ENCODE results near the gene GDI1. TPM values are rescaled to one million over a fixed set of nuclear protein-coding genes. Genes with fewer than 3 reads are reported as not detected.
A peak's percentile ranks its signal among the peaks of the same experiment; 100 is the strongest.

GDI1 gene
- total and polyA plus RNA-seq, 2 of the 4 experiments (the other 2 are of a cell fraction) = 113 to 291 TPM

DNA sequence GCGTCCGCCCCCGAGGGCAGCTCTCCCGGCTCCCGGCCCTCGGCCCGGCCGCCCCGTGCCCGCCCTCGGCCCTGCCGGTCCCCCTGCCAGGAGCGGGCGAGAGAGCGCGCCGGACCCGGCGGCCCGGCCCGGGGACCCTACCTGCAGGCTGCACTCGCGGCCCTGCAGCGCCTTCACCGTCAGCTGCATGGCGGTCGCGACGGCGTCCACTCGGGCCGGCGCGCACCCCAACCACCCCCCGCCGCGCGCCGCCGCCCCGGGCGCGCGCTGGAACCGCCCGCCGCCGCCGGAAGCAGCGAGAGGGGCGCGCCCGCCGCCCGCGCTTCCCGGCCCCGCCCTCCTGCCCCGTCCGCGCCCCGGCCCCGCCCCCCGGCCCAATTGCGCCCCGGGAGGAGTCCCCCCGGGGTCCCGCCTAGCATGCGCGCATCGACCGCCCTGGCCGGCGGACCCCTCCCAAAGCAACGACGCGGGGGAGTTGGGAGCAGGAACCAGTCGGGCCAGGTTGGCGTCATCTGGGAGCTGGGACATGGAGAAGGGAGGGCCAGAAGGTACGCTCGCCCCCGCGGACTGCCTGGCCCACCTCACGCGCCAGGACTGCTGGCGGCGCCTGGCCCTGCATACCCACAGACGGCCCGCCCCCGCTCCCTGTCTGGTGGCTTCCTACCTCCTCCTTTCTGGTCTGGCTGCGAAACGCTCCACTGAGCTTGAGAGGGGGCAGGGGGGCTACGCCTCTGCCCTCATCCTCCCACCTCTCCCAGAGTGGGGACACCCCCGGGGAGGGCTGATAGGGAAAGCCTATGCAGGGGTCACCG is 49.6 kb downstream of the GDI1 start, which contains the start of gene UBL4A:
TSS of gene UBL4A (minus strand) at position 220 of the 812 bp plus-strand sequence. CDS start at position 189, 31 bp downstream.
- Histone ChIP-seq H3K27ac (ENCODE audit: insufficient read depth, low read length) (peak within 1 kb of the TSS; percentile 85), H2BK120ac (ENCODE audit: low read depth, low read length) (no peak within 1 kb of the TSS; the same call in 1 of the 2 replicates), H3K9me3 (ENCODE audit: control insufficient read depth, insufficient read depth, low read length) (no peaks in the 10 kb centered on the region), H3K27me3 (ENCODE audit: control insufficient read depth, insufficient read depth, low read length) (no peaks in the 10 kb centered on the region), H4K8ac (ENCODE audit: low read depth in 2 of 2, low read length in 2 of 2) (peak within 1 kb of the TSS; percentile 66 to 78; a peak in 3 of 4 replicates), H3K56ac (ENCODE audit: extremely low read depth, insufficient read depth, low read length) (0 out of 2 replicates have a peak within 1 kb of the TSS, but pooled peaks have one; percentile 41), H3K4me1 (ENCODE audit: control insufficient read depth, insufficient read depth, low read length) (peaks cover 4% of the 10 kb centered on the region; the same call in 1 of the 2 replicates), H3K23ac (ENCODE audit: low read depth, low read length) (peak within 1 kb of the TSS; percentile 42; the same call in 1 of the 2 replicates), H2AK9ac (replicated peaks; ENCODE audit: low read depth, low read length, poor library complexity) (peak within 1 kb of the TSS; percentile 99), H3K4ac (ENCODE audit: low read depth, low read length) (peak within 1 kb of the TSS; percentile 68), H2BK5ac (ENCODE audit: low read depth, low read length, poor library complexity, severe bottlenecking) (peak within 1 kb of the TSS; percentile 83), H3K18ac (ENCODE audit: low read depth, low read length) (peak within 1 kb of the TSS; percentile 78), H4K5ac (ENCODE audit: low read depth, low read length) (peak within 1 kb of the TSS; percentile 46), H3K9ac (ENCODE audit: low read depth, low read length) (peak within 1 kb of the TSS; percentile 86), H2BK20ac (ENCODE audit: low read depth, low read length) (no peak within 1 kb of the TSS), H3K4me3 (ENCODE audit: insufficient read depth, low read depth, low read length) (peak within 1 kb of the TSS; percentile 86), H2AK5ac (ENCODE audit: low read depth, low read length) (peak within 1 kb of the TSS; percentile 67), H3K14ac (replicated peaks; ENCODE audit: low read depth, low read length) (peak within 1 kb of the TSS; percentile 82; the same call in 1 of the 2 replicates), H2BK15ac (ENCODE audit: low read depth, low read length) (peak within 1 kb of the TSS; percentile 39; the same call in 1 of the 3 replicates), H2AFZ (replicated peaks; ENCODE audit: low read length, poor library complexity) (peak within 1 kb of the TSS; percentile 88), H4K91ac (ENCODE audit: insufficient read depth, low read depth, low read length) (peak within 1 kb of the TSS; percentile 62; the same call in 1 of the 2 replicates), H3K4me2 (ENCODE audit: low read depth, low read length) (peak within 1 kb of the TSS; percentile 80), H3K9me1 (ENCODE audit: insufficient read depth, low read length) (peaks cover 8% of the 10 kb centered on the region; the same call in 1 of the 2 replicates), H4K20me1 (ENCODE audit: insufficient read depth, low read length) (peaks cover 4% of the 10 kb centered on the region; the same call in 1 of the 2 replicates), H3K79me1 (ENCODE audit: low read depth in 1 of 2, low read length in 2 of 2) (peaks cover 3 to 38% of the 10 kb centered on the region in 2 experiments; a peak in 3 of 4 replicates), H3K36me3 (ENCODE audit: control insufficient read depth, insufficient read depth, low read length) (peaks cover 16% of the 10 kb centered on the region; the same call in 1 of the 2 replicates)
- DNase-seq = peak; percentile 11
- no TSS peak for BruUV-seq (replicated peaks)
- intact Hi-C loops (cut with micrococcal nuclease) = no loop called here
- no peak for TF ChIP-seq NFE2L2 (IDR thresholded peaks at IDR 0.05; ENCODE audit: low read depth, low read length)
- no peak for TF ChIP-seq SMC3 (IDR thresholded peaks at IDR 0.05; ENCODE audit: low read depth, low read length)
- TF ChIP-seq RCOR1 (IDR thresholded peaks at IDR 0.05; ENCODE audit: insufficient replicate concordance, low read length) = no peak
- no peak for TF ChIP-seq BHLHE40 (IDR thresholded peaks at IDR 0.05; ENCODE audit: low read depth, low read length)
- TF ChIP-seq, protein P1, sequence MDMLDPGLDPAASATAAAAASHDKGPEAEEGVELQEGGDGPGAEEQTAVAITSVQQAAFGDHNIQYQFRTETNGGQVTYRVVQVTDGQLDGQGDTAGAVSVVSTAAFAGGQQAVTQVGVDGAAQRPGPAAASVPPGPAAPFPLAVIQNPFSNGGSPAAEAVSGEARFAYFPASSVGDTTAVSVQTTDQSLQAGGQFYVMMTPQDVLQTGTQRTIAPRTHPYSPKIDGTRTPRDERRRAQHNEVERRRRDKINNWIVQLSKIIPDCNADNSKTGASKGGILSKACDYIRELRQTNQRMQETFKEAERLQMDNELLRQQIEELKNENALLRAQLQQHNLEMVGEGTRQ (IDR thresholded peaks at IDR 0.05; ENCODE audit: low read depth, low read length) = no peak
- no peak for TF ChIP-seq RAD21 (IDR thresholded peaks at IDR 0.05; ENCODE audit: low read length)
- dilution Hi-C loops (cut with HindIII; ENCODE audit: low sequenced_read_pairs, unreplicated experiment) = no loop called here
- POLR2A ChIA-PET (ENCODE audit: unreplicated experiment) = interaction anchor here (0.6 kb wide), 1 partner anchor 36 kb away, joined by 6 read pairs; no protein-coding TSS in a partner anchor
- CTCF ChIA-PET = no interaction called here
- ATAC-seq (ENCODE audit: low read depth) = peak; percentile 43
- WGBS, 2 experiments (ENCODE audit: extremely low coverage in 2 of 2, insufficient read length in 1 of 2) = 35% methylated on average over 15 of the region's 95 CpGs; no CpG with 5 or more reads in 1 of the 2 experiments
- in situ Hi-C loops (cut with MboI; ENCODE audit: low sequenced_read_pairs) = no loop called here
